Measurements from ENCODE around the gene RPS6KL1.
A peak's percentile ranks its signal among the peaks of the same experiment; 100 is the strongest.

RPS6KL1 gene

GRCh38 chr14:74861734-74862090 is 61.3 kb downstream of the RPS6KL1 start:
- TF ChIP-seq, protein P1, sequence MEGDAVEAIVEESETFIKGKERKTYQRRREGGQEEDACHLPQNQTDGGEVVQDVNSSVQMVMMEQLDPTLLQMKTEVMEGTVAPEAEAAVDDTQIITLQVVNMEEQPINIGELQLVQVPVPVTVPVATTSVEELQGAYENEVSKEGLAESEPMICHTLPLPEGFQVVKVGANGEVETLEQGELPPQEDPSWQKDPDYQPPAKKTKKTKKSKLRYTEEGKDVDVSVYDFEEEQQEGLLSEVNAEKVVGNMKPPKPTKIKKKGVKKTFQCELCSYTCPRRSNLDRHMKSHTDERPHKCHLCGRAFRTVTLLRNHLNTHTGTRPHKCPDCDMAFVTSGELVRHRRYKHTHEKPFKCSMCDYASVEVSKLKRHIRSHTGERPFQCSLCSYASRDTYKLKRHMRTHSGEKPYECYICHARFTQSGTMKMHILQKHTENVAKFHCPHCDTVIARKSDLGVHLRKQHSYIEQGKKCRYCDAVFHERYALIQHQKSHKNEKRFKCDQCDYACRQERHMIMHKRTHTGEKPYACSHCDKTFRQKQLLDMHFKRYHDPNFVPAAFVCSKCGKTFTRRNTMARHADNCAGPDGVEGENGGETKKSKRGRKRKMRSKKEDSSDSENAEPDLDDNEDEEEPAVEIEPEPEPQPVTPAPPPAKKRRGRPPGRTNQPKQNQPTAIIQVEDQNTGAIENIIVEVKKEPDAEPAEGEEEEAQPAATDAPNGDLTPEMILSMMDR (IDR thresholded peaks at IDR 0.05; ENCODE audit: borderline replicate concordance, insufficient read depth, low read depth, low read length): no peak
- no peak overlapping the region for H3K4me3 ChIP-seq (ENCODE audit: low read depth, low read length)

GRCh38 chr14:74860899-74861733 is 61.9 kb downstream of the RPS6KL1 start:
- H3K4me3 ChIP-seq (ENCODE audit: low read depth, low read length): no peak overlapping the region
- TF ChIP-seq, protein P1 (IDR thresholded peaks at IDR 0.05; ENCODE audit: borderline replicate concordance, insufficient read depth, low read depth, low read length): peak; percentile 74

DNA sequence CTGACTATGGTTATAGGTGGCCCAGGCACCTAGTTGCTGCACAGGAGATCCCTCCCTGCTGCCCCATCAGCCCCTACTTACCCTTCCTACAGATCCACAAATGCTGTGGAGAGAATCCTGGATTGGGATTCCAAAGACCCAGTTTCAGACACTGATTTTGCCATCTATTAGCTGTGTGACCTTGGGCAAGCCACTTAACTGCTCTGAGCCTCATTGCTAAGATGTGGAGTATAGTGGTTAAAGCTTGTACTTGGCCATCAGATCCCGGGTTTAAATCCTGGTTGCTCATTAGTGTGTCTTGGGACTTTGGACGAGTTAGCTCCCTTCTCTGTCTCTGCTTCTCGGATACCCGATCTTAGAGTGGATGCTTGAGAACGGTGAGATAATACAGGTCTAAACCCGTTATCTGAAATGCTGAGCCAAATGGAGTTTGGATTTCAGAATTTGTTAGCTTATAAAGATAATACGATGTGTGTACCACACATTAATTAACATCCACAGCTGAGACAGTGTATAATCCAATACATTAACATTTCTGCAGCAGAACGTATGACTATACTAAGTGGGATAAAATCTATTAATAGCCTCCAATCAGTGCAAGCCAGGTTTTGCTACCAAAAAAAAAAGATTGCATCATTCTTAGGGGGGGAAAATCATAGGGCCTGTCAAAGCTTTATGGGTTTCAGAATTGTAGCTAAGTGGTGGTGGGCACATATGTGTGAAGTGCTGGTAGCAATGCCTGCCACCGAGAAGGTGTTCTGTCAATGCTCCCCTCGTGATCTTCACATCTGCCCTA is 63.1 kb downstream of the RPS6KL1 start:
- TF ChIP-seq, protein P1 (IDR thresholded peaks at IDR 0.05; ENCODE audit: borderline replicate concordance, insufficient read depth, low read depth, low read length): no peak
- H3K4me3 ChIP-seq (ENCODE audit: low read depth, low read length): no peak overlapping the region

DNA sequence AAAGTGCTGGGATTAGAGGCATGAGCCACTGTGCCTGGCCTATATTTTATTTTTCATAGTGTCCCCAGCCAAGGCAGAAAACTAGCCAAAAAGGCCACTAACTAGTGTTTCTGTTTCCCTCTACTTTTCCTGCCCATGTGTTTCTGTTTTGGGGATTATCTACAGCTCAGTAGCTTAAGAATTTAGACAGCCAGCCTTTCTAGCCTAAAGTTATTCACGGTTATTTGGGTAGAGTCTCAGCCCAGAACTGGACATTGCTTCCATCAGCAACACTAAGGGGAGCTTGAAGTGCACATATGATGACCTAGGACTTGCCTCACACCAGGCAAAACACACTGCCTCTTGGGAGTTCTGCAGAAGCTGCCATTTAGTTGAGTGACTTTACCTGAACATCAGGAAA is 65.0 kb downstream of the RPS6KL1 start:
- no peak overlapping the region for H3K4me3 ChIP-seq (ENCODE audit: low read depth, low read length)
- TF ChIP-seq, protein P1 (IDR thresholded peaks at IDR 0.05; ENCODE audit: borderline replicate concordance, insufficient read depth, low read depth, low read length): no peak

GRCh38 chr14:74856366-74856765 is 66.7 kb downstream of the RPS6KL1 start:
- TF ChIP-seq, protein P1 (IDR thresholded peaks at IDR 0.05; ENCODE audit: borderline replicate concordance, insufficient read depth, low read depth, low read length): no peak
- no peak overlapping the region for H3K4me3 ChIP-seq (ENCODE audit: low read depth, low read length)

- TF ChIP-seq, protein P1 (IDR thresholded peaks at IDR 0.05; ENCODE audit: borderline replicate concordance, insufficient read depth, low read depth, low read length): no peak
- H3K4me3 ChIP-seq (ENCODE audit: low read depth, low read length): no peak overlapping the region
These were observed 67.1 kb downstream of the RPS6KL1 start for GRCh38 chr14:74855945-74856344.
